ACC112 (cell line): ENCODE results near the gene TMEM233.
A peak's percentile ranks its signal among the peaks of the same experiment; 100 is the strongest.

ENCODE experiments used
- H2AFZ ChIP-seq: fragments of 200-600 bp; sonication (generic); one replicate; pipeline ENCODE4 v1.6.0; 2017; ENCODE audit warnings: antibody characterized with exemption, low read length; ENCODE audit not compliant: unreplicated experiment
- H3K27ac ChIP-seq: fragments of 200-600 bp; sonication (generic); 2 replicates; pipeline ENCODE4 v1.5.1; 2014; ENCODE audit warnings: low read depth, mild to moderate bottlenecking, antibody characterized with exemption, low read length, moderate library complexity
- H3K27me3 ChIP-seq: fragments of 200-600 bp; sonication (generic); 2 replicates; pipeline ENCODE4 v1.6.1; 2014; ENCODE audit warnings: mild to moderate bottlenecking, antibody characterized with exemption, low read length, moderate library complexity, mixed read lengths; ENCODE audit not compliant: insufficient read depth
- H3K36me3 ChIP-seq: fragments of 200-600 bp; sonication (generic); 2 replicates; pipeline ENCODE4 v1.6.1; 2016; ENCODE audit warnings: mild to moderate bottlenecking, antibody characterized with exemption, low read length, moderate library complexity, mixed read lengths; ENCODE audit not compliant: insufficient read depth
- H3K4me1 ChIP-seq: fragments of 200-600 bp; sonication (generic); one replicate; pipeline ENCODE4 v1.6.1; 2016; ENCODE audit warnings: low read length, mixed read lengths; ENCODE audit not compliant: insufficient read depth, unreplicated experiment, control insufficient read depth
- H3K4me3 ChIP-seq: fragments of 200-600 bp; sonication (generic); 2 replicates; pipeline ENCODE4 v1.5.1; 2014; ENCODE audit warnings: mild to moderate bottlenecking, low read depth, low read length
- H3K79me2 ChIP-seq: fragments of 200-600 bp; sonication (generic); one replicate; pipeline ENCODE4 v1.6.0; 2016; ENCODE audit warnings: low read length; ENCODE audit not compliant: control insufficient read depth, unreplicated experiment, insufficient read depth

Gene TMEM233

GRCh38 chr12:119681111-119681510, 87.5 kb downstream of the TMEM233 start:
- H3K4me3 ChIP-seq = no peak overlapping the region

GRCh38 chr12:119681728-119682638, 88.4 kb downstream of the TMEM233 start:
- Histone ChIP-seq H3K27me3 (no peaks in the 10 kb centered on the region), H3K79me2 (no peaks in the 10 kb centered on the region), H3K4me1 (peaks cover 13% of the 10 kb centered on the region), H2AFZ (no peak overlapping the region), H3K4me3 (no peak overlapping the region), H3K27ac (no peak overlapping the region), H3K36me3 (peaks cover 36% of the 10 kb centered on the region; the same call in 1 of the 2 replicates)

More at GRCh38 chr12:119681111-119681510, 87.5 kb downstream of the TMEM233 start:
- Histone ChIP-seq H3K27ac (no peak overlapping the region), H3K27me3 (no peaks in the 10 kb centered on the region), H3K79me2 (no peaks in the 10 kb centered on the region), H3K36me3 (peaks cover 42% of the 10 kb centered on the region; the same call in 1 of the 2 replicates), H3K4me1 (peaks cover 13% of the 10 kb centered on the region), H2AFZ (no peak overlapping the region)

DNA sequence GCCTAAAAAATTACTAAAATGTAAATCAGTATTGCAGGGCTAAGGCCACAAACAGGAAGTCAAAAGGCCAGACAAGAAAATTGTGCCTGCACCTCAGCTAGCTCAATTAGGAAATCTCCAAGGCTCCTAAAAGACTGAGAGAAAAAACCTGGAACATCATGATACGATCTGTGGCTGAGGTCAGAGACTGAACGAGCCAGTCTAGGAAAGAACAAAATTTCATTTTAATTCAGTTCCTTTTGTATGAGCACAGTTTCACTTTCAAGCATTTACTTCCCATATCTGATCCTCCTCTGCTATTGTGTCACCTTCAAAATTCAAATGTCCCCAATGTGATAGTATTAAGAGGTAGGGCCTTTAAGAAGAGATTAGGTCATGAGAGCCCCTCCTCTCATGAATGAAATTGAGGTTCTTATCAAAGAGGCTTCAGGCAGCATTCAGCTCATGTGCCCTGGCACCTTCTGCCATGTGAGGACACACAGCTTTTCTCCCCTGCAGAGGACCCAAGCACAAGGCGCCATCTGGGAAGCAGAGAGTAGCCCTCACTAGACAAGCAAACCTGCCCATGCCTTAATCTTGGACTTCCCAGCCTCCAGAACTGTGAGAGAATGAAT, 89.2 kb downstream of the TMEM233 start:
- Histone ChIP-seq H3K79me2 (no peaks in the 10 kb centered on the region), H3K27me3 (no peaks in the 10 kb centered on the region), H2AFZ (no peak overlapping the region), H3K4me1 (peaks cover 13% of the 10 kb centered on the region), H3K27ac (peak overlapping the region; percentile 33; the same call in 1 of the 2 replicates), H3K4me3 (no peak overlapping the region), H3K36me3 (peaks cover 33% of the 10 kb centered on the region; the same call in 1 of the 2 replicates)

GRCh38 chr12:119683413-119683812, 89.8 kb downstream of the TMEM233 start:
- H2AFZ ChIP-seq = no peak overlapping the region
- no peaks in the 10 kb centered on the region for H3K27me3 ChIP-seq
- peak overlapping the region; percentile 33; the same call in 1 of the 2 replicates for H3K27ac ChIP-seq
- no peak overlapping the region for H3K4me3 ChIP-seq
- peaks cover 13% of the 10 kb centered on the region for H3K4me1 ChIP-seq
- H3K79me2 ChIP-seq = no peaks in the 10 kb centered on the region
- peaks cover 33% of the 10 kb centered on the region; the same call in 1 of the 2 replicates for H3K36me3 ChIP-seq

DNA sequence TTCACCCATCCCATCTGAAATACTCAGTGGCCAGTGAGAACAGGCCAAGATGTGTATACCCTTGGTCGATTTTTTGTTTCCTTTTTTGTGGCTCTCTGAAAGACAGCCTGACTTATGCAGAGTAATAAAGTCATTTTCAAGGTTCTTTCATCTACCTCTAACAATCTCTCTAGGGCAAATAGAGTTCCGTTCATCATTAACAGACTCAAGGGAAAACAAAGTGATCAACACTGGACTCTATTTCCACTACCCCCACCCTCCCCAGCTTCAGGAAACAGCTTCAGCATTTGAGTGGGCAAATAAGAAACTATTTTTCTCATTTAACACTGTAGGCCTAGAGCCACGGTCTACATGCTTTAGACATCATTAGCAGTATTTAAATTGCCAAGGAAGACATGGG, 90.2 kb downstream of the TMEM233 start:
- H3K36me3 ChIP-seq = peaks cover 29% of the 10 kb centered on the region; the same call in 1 of the 2 replicates
- no peak overlapping the region for H2AFZ ChIP-seq
- no peak overlapping the region for H3K4me3 ChIP-seq
- peaks cover 13% of the 10 kb centered on the region for H3K4me1 ChIP-seq
- H3K79me2 ChIP-seq = no peaks in the 10 kb centered on the region
- no peak overlapping the region for H3K27ac ChIP-seq
- H3K27me3 ChIP-seq = no peaks in the 10 kb centered on the region

DNA sequence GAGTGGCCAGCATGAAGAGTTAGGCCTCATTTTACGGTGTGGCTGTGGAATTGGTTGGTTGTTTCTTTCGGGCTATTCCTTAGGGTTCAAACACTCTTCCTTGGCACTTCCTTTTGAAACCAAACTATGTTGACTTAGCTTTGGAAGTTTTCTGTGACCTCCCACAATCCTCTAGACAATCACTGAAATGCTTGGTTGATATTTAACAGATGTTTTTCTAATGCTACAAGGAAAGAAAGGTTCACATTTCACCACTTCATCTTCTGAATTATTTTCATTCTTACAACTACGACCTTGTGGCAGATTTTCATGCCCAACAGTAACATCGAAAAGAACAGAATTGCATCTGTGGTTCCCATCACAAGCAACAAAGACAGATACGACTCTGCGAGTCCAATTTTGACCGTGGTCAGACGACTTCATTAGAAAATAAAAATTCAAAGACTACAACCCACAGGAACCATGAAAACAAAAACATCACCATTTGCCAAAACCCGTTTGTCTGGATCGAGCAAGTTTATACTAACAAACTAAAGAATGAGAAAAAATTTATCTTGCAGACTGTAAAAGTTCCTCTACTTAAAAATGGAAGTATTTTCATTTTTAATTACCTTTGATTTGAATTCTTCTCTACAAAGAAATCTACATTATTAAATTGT, 91.3 kb downstream of the TMEM233 start:
- Histone ChIP-seq H2AFZ (no peak overlapping the region), H3K36me3 (peaks cover 24% of the 10 kb centered on the region; the same call in 1 of the 2 replicates), H3K79me2 (no peaks in the 10 kb centered on the region), H3K4me1 (peaks cover 13% of the 10 kb centered on the region), H3K27me3 (no peaks in the 10 kb centered on the region), H3K4me3 (no peak overlapping the region), H3K27ac (no peak overlapping the region)

DNA sequence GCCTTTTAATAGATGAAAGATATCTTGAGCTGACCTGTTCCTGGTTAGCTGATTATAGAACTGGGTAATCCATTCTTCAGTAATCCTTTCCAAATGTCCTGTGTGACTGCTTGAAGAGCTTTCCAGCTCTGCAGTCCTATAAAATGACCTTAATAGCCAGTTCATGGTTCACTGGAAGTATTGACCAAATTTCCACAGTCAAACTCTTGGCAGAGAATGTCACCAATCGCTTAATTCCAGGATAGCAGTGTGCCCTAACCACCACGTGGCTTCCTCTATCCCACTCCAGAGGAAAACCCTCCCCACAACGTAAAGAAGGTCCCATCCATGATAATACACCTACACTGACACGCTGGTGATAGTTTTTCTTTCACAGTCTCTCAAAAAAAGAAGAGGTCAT, 91.8 kb downstream of the TMEM233 start:
- Histone ChIP-seq H3K36me3 (peaks cover 24% of the 10 kb centered on the region; the same call in 1 of the 2 replicates), H3K4me1 (peaks cover 13% of the 10 kb centered on the region), H3K4me3 (no peak overlapping the region), H2AFZ (no peak overlapping the region), H3K27me3 (no peaks in the 10 kb centered on the region), H3K79me2 (no peaks in the 10 kb centered on the region), H3K27ac (no peak overlapping the region)

DNA sequence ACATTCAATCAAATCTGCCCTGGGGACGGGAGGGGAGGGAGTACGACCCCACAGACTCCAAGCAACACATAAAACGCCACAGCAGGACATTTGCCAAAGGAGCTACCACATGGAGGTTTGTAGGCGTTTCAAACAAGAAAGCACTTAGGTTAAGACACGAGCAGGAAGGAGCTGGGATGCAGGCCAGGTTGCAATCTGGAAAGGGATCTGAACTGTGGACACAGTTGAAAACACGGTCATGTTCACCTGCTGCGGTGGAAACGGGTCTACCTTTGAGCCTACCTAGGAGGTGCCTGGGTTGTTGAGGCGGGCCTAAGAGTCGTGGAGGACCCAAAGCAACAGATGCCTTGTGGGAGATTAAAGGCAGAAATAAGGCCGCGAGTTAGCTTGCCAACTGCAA, 92.8 kb downstream of the TMEM233 start:
- H3K36me3 ChIP-seq = peaks cover 19% of the 10 kb centered on the region; the same call in 1 of the 2 replicates
- no peaks in the 10 kb centered on the region for H3K27me3 ChIP-seq
- no peak overlapping the region for H2AFZ ChIP-seq
- H3K4me3 ChIP-seq = no peak overlapping the region
- H3K4me1 ChIP-seq = peaks cover 13% of the 10 kb centered on the region
- no peaks in the 10 kb centered on the region for H3K79me2 ChIP-seq
- H3K27ac ChIP-seq = no peak overlapping the region

DNA sequence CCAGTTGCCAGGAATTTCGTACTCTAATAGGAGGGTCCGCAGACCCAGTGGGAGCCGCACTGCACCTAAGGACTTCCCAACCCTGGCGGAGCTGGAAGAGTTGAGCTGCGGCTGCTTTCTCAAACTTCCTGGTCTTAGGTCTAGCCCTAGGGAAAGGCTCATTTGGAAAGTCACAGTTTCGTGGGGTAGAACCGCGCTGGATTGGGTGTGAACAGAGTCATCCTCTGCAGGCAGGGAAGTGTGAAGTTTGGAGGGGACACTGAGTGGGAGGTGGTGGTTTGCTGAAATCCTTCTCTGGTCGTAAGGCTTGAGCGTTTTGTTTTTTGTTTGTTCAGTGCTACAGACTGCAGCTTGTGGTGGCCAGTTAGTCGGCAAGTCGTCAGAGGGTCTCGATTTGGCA, 93.2 kb downstream of the TMEM233 start:
- Histone ChIP-seq H3K27me3 (no peaks in the 10 kb centered on the region), H2AFZ (no peak overlapping the region), H3K4me1 (peaks cover 13% of the 10 kb centered on the region), H3K36me3 (peaks cover 15% of the 10 kb centered on the region; the same call in 1 of the 2 replicates), H3K4me3 (no peak overlapping the region), H3K79me2 (no peaks in the 10 kb centered on the region), H3K27ac (no peak overlapping the region)

GRCh38 chr12:119687406-119687805, 93.8 kb downstream of the TMEM233 start:
- H3K4me1 ChIP-seq = peaks cover 13% of the 10 kb centered on the region
- no peaks in the 10 kb centered on the region for H3K79me2 ChIP-seq
- no peak overlapping the region for H3K27ac ChIP-seq
- H3K4me3 ChIP-seq = no peak overlapping the region
- H2AFZ ChIP-seq = no peak overlapping the region
- no peaks in the 10 kb centered on the region for H3K27me3 ChIP-seq
- H3K36me3 ChIP-seq = peaks cover 15% of the 10 kb centered on the region; the same call in 1 of the 2 replicates
